Liver (tissue), 3 donors: Measurements from ENCODE around the gene SLC35A3.

Experiments
- ATF3 ChIP-seq: IDR thresholded peaks from 2 replicates; pipeline ENCODE4 v1.6.1; 2016; ENCODE audit warnings: antibody characterized with exemption
- CTCF ChIP-seq: fragments of 150-350 bp; IDR thresholded peaks from 2 replicates; pipeline ENCODE4 v1.5.1; 2017; ENCODE audit warnings: improper control_type of control experiment, low read depth, low read length; ENCODE audit not compliant: missing input control
- EGR1 ChIP-seq, 2 donors: IDR thresholded peaks; 2 replicates each; pipeline ENCODE4 v1.6.1; 2016 to 2018; ENCODE audit warnings: antibody characterized with exemption in 2 of 2, low read depth in 2 of 2
- FOXA1 ChIP-seq: IDR thresholded peaks from 2 replicates; pipeline ENCODE4 v1.6.1; 2016; ENCODE audit warnings: antibody characterized with exemption
- GABPA ChIP-seq, 2 donors: IDR thresholded peaks in 1 of 2; conservative IDR thresholded peaks in 1 of 2; 2 replicates each; pipeline ENCODE4 v1.6.1; 2016; ENCODE audit warnings: antibody characterized with exemption in 2 of 2, mild to moderate bottlenecking in 1 of 2, moderate library complexity in 1 of 2
- JUND ChIP-seq, 2 donors: IDR thresholded peaks; 2 replicates each; pipeline ENCODE4 v1.6.1; 2016; ENCODE audit warnings: antibody characterized with exemption in 2 of 2
- MAX ChIP-seq: IDR thresholded peaks from 2 replicates; pipeline ENCODE4 v1.6.1; 2016; ENCODE audit warnings: antibody characterized with exemption
- RAD21 ChIP-seq, 2 donors: IDR thresholded peaks; 2 replicates each; pipeline ENCODE4 v1.6.1; 2016; ENCODE audit warnings: antibody characterized with exemption in 2 of 2, mild to moderate bottlenecking in 2 of 2
- SP1 ChIP-seq: IDR thresholded peaks from 2 replicates; pipeline ENCODE4 v1.6.1; 2018; ENCODE audit warnings: antibody characterized with exemption, mild to moderate bottlenecking
- TAF1 ChIP-seq: conservative IDR thresholded peaks from 2 replicates; pipeline ENCODE4 v1.6.1; 2016; ENCODE audit warnings: antibody characterized with exemption, mild to moderate bottlenecking
- YY1 ChIP-seq: IDR thresholded peaks from 2 replicates; pipeline ENCODE4 v1.6.1; 2016; ENCODE audit warnings: antibody characterized with exemption, mild to moderate bottlenecking
- TF ChIP-seq, protein P1 (sequence below): IDR thresholded peaks from 2 replicates; pipeline ENCODE4 v1.6.1; 2016; ENCODE audit warnings: antibody characterized with exemption, mild to moderate bottlenecking
- donor health status: healthy.
- donor health status: healthy.

- TF ChIP-seq GABPA (IDR thresholded peaks at IDR 0.05 in 1 of 2, conservative IDR thresholded peaks at IDR 0.05 in 1 of 2) (no peak), CTCF (no peak), SP1 (no peak), TAF1 (no peak), EGR1 (IDR thresholded peaks at IDR 0.05; ENCODE audit: low read depth in 2 of 2) (no peak), MAX (no peak), FOXA1 (no peak), ATF3 (no peak), RAD21 (IDR thresholded peaks at IDR 0.05) (no peak), JUND (IDR thresholded peaks at IDR 0.05) (no peak), YY1 (no peak)
- TF ChIP-seq, protein P1, sequence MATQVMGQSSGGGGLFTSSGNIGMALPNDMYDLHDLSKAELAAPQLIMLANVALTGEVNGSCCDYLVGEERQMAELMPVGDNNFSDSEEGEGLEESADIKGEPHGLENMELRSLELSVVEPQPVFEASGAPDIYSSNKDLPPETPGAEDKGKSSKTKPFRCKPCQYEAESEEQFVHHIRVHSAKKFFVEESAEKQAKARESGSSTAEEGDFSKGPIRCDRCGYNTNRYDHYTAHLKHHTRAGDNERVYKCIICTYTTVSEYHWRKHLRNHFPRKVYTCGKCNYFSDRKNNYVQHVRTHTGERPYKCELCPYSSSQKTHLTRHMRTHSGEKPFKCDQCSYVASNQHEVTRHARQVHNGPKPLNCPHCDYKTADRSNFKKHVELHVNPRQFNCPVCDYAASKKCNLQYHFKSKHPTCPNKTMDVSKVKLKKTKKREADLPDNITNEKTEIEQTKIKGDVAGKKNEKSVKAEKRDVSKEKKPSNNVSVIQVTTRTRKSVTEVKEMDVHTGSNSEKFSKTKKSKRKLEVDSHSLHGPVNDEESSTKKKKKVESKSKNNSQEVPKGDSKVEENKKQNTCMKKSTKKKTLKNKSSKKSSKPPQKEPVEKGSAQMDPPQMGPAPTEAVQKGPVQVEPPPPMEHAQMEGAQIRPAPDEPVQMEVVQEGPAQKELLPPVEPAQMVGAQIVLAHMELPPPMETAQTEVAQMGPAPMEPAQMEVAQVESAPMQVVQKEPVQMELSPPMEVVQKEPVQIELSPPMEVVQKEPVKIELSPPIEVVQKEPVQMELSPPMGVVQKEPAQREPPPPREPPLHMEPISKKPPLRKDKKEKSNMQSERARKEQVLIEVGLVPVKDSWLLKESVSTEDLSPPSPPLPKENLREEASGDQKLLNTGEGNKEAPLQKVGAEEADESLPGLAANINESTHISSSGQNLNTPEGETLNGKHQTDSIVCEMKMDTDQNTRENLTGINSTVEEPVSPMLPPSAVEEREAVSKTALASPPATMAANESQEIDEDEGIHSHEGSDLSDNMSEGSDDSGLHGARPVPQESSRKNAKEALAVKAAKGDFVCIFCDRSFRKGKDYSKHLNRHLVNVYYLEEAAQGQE, result no peak
Observed at GRCh38 chr1:99955375-99955774, 14.4 kb upstream of the SLC35A3 start.
